GM21360 (cell line): Measurements from ENCODE around the gene ZEB1.

Experiments used
- ATAC-seq: cut with Tn5 transposase; IDR thresholded peaks from one replicate; pipeline ENCODE4 v1.9.1; 2021; ENCODE audit warnings: mild to moderate bottlenecking, moderate library complexity; ENCODE audit not compliant: unreplicated experiment

Gene ZEB1

GRCh38 chr10:31318854-31319601 is at the start of gene ZEB1:
Gene ZEB1 (plus strand): TSS chr10:31319216. CDS start chr10:31319235, 19 bp downstream.
- ATAC-seq: peak; percentile 36

- no peak for ATAC-seq
Observed at GRCh38 chr10:31270954-31271353, 48.1 kb upstream of the ZEB1 start.

GRCh38 chr10:31272841-31273240 is 46.2 kb upstream of the ZEB1 start:
- ATAC-seq: no peak

DNA sequence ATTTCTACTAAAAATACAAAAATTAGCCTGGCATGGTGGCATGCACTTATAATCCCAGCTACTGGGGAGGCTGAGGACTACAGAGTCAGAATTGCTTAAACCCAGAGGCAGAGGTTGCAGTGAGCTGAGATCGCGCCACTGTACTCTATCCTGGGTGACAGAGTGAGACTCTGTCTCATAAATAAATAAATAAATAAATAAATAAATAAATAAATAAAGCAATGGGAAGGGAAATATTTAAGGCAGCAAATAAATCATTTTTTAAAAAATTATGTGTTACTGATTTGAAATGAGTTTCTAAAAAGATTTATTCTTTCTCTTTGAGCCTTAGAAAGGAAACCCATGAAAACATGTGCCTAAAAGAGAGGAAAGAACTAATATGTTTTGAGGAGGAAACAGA is 45.2 kb upstream of the ZEB1 start:
- ATAC-seq: no peak

DNA sequence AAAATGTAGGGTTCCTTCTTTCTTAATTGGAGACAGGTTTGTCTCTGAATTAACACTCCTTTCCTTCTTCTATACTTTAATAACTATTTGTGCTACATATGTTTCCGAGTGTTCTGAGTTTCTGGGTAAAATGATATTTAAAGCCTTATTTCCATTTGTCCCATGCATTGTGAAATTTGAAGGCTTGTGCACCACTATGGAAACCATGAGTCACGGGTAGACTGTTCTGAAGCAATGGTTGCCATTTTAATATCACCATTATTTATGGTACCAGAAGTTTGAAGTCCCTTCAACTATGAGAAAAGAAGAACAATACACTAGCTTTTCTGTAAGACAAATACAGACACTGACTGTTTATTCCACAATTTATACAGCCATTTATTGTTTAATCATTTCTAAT is 44.7 kb upstream of the ZEB1 start:
- ATAC-seq: no peak

DNA sequence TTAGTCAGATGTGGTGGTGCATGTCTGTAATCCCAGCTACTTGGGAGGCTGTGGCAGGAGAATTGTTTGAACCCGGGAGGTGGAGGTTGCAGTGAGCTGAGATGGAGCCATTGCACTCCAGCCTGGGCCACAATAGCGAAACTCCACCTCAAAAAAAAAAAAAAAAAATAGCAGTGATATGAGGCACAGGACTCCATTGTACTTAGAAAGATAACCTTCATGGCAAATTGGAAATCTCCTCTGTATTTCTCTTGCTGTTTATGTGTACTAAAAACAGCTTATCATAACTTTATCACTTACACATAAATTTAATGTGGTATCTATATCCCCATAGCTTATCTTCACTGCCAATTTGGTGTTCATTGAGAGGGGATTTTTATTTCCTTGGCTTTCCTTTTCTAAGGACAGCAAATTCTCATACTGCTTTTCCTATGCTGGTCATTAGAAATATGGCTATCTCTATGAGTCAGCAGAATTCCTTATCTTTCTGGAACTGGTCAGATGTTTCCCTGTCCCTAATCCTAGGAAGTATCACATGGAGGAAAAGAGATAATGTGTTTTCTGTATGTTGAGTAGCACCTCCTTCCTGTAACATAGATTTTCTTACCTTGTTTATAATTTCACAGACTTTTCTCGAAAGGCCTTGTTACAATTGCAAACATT is 40.6 kb upstream of the ZEB1 start:
- ATAC-seq: no peak

- ATAC-seq: no peak
Observed at GRCh38 chr10:31280972-31281371, 38.0 kb upstream of the ZEB1 start.

- no peak for ATAC-seq
Observed at GRCh38 chr10:31288001-31288400, 31.0 kb upstream of the ZEB1 start.

DNA sequence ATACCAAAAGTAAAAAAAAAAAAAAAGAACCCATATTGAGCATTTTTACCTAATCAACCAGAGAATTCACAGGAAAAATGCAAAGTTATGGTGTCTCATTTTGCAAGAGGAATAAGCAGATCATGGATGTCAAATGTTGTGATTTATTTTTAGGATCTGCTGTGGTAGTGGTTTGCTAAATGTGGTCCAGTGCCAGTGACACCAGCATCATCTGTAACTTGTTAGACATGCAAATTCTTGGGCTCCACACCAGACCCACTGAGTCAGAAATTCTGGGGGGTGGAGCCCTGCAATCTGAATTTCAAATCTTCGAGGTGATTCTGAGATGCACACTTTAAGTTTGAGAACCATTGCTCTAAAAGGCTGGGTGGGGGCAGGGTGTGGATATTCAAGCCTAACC is 30.1 kb upstream of the ZEB1 start:
- ATAC-seq: no peak

DNA sequence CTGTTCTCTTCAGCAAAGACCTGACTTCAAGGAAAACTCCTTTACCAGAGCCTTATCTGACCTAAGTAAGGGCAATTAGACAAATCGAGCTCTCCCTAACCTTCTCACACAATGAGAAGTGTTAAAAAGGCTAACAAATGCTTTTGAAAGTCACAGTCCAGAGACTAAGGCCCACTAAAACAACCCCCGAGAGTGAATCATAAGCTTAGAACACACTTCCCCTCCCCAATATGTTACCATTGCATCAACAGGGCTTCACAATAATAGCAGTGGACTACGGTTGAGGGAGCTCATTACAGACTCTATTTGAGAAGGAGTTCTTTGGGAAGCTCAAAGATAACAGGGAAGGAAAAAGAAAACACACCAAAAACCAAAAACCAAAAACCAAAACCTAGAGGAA is 28.6 kb upstream of the ZEB1 start:
- ATAC-seq: no peak

DNA sequence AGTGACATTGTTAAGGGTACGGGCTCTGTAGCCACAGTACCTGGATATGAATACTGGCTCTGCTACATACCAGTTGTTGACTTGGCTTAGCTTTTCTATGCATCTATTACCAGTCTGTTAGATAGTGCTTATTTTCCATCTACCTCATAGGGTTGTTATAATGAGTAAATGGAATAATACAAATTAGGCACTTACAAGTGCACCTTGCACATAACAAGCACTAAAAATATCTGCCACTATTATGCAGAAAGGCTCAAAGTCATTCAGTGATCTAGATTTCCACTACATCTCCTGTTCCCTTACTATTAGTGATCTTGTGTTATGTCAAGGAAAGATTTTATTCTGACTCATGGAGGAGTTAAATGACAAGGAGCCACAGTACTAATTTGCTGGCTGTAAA is 27.9 kb upstream of the ZEB1 start:
- no peak for ATAC-seq

GRCh38 chr10:31294558-31294957 is 24.5 kb upstream of the ZEB1 start:
- ATAC-seq: no peak

- no peak for ATAC-seq
Observed at GRCh38 chr10:31296754-31297153, 22.3 kb upstream of the ZEB1 start.

DNA sequence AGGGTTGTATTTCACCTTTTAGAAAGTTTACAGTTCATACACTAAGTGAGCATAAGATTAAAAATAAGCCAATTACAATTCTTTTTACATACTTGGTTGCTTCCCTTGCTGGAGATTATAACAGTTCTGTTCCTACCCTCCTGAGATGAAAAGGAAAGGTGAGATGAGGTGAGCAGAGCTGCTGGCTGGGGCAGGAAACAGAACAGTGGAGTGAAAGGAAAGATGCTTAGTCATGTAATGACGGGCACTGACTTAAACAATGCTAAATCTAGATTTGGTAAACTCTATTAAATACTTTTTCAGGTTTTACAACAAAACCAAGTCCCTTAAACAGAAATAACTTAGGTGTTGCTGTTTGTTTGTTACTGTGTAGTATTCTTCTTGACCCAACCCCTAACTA is 19.9 kb upstream of the ZEB1 start:
- no peak for ATAC-seq

DNA sequence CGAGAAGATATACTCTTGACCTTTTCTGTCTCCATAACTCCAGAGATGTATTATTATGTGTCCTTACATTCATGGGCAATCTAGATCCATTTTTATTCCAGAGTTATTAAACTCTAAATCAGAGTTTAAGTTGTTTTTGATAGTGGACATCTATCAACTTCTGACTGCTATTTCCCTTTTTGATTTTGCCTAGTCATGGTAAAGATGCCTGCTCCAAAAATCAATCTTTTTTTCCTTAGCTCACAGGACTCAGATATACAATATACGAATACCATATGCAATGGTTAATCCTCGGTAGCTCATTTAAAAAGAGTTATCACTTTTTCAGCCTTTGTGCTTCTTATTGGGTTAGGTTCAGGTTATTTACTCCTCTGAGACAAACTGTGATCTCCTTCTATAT is 15.8 kb upstream of the ZEB1 start:
- no peak for ATAC-seq

DNA sequence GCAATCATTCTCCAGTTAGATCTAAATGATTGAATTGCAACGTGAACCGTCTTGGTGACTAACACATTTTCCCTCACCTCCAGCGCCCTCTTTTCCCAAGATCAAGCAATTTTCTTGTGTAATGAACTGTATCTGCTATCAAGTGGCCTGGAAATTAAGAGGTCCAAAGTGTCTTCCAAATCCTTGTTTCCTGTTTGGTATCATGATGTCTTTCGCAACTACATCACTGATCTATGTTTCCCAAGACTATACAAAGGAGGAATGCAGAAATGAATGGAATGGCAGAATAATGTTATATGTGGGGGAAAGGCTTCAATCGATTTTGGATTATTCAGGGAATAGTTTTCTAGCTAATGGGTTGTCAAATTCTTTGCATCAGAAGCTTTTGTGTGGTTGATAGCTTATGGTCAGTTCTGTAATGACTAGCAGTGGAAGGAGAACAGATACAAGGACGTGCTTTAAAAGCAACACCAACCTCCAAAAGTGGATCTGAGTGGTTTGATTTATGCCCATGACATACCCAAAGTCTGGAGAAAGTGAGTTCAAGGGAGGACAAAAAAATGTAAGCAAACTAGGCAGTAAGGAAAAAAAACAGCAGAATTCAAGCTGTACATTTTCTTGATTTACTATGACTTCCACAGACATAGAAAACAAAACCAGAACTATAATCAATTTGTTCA is 14.6 kb upstream of the ZEB1 start:
- no peak for ATAC-seq

DNA sequence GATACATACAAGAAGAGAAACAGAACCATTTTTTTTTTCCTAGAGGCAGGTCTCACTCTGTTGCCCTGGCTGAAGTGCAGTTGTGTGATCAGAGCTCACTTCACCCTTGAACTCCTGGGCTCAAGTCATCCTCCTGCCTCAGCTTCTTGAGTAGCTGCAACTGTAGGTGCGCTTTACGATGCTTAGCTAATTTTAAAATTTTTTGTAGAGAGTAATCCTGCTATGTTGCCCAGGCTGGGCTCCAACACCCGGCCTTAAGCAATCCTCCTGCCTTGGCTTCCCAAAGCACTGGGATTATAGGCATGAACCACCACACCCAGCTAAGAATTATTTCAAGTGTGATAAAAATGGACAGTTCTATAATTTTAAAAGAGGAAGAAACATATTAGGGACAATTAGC is 5.6 kb upstream of the ZEB1 start:
- ATAC-seq: no peak

- no peak for ATAC-seq
Observed at GRCh38 chr10:31314256-31315150, 4.5 kb upstream of the ZEB1 start.

GRCh38 chr10:31315453-31315852 is 3.6 kb upstream of the ZEB1 start:
- no peak for ATAC-seq

GRCh38 chr10:31317171-31317570 is 1.8 kb upstream of the ZEB1 start:
- ATAC-seq: no peak
